H1 (cell line): ENCODE measurements around the gene AK8. TPM values are rescaled to one million over a fixed set of nuclear protein-coding genes. Genes with fewer than 3 reads are reported as not detected.

ENCODE experiments used
- CTCF ChIA-PET: fragments of 300-600 bp; sonication (Branson Sonifier 250); formaldehyde crosslinking; loops from one replicate; lab custom pipeline; 2021; ENCODE audit not compliant: partially characterized antibody; lab: Charles Lee
- POLR2A ChIA-PET: fragments of 300-600 bp; sonication (Branson Sonifier 250); formaldehyde crosslinking; loops from one replicate; lab custom pipeline; 2021; ENCODE audit warnings: inconsistent platforms; ENCODE audit not compliant: partially characterized antibody; lab: Charles Lee
- DNase-seq, 2 experiments: peaks; one replicate each; pipeline versions ENCODE4 v3.0.0 to v3.0.0-alpha.2; 2010 to 2022; ENCODE audit warnings: low spot score in 2 of 2, low read depth in 1 of 2, mixed read lengths in 1 of 2
- FAIRE-seq: peaks from 2 replicates; lab custom pipeline; 2011; peaks lifted over from hg19 to GRCh38; lab: Jason Lieb, UNC
- H2AFZ ChIP-seq: 2 replicates; pipeline ENCODE4 v1.8.1; 2012; ENCODE audit warnings: low read length, inconsistent platforms
- H2AK5ac ChIP-seq: 2 replicates; pipeline ENCODE4 v1.6.1; 2013; ENCODE audit warnings: low read depth, low read length
- H2BK120ac ChIP-seq: replicated peaks from 2 replicates; pipeline ENCODE3; 2013; ENCODE audit warnings: low read depth, low read length, inconsistent platforms
- H2BK12ac ChIP-seq: 2 replicates; pipeline ENCODE4 v1.6.1; 2013; ENCODE audit warnings: low read depth, low read length
- H2BK15ac ChIP-seq: 2 replicates; pipeline ENCODE4 v1.6.1; 2013; ENCODE audit warnings: low read length
- H2BK20ac ChIP-seq: 2 replicates; pipeline ENCODE4 v1.6.1; 2013; ENCODE audit warnings: low read length
- H2BK5ac ChIP-seq: 2 replicates; pipeline ENCODE4 v1.6.1; 2013; ENCODE audit warnings: low read depth, low read length
- H3K14ac ChIP-seq: 2 replicates; pipeline ENCODE4 v1.6.1; 2013; ENCODE audit warnings: inconsistent platforms; ENCODE audit not compliant: insufficient read length
- H3K18ac ChIP-seq: 2 replicates; pipeline ENCODE4 v1.6.1; 2013; ENCODE audit warnings: low read length; ENCODE audit errors: extremely low read depth
- H3K23ac ChIP-seq: 2 replicates; pipeline ENCODE4 v1.6.1; 2013; ENCODE audit warnings: inconsistent platforms; ENCODE audit not compliant: insufficient read length
- H3K23me2 ChIP-seq: 2 replicates; pipeline ENCODE4 v1.6.1; 2013; ENCODE audit warnings: low read depth, low read length
- H3K27ac ChIP-seq: 2 replicates; pipeline ENCODE4 v1.6.1; 2011; ENCODE audit warnings: low read depth, low read length, inconsistent platforms
- H3K27me3 ChIP-seq, 4 experiments: replicated peaks in 1 of 4; 1 replicate in 1 of 4; 2 replicates in 3 of 4; pipeline versions ENCODE4 v1.6.1 to v1.8.1; 2011 to 2013; ENCODE audit warnings: low read length in 3 of 4, mild to moderate bottlenecking in 3 of 4, inconsistent platforms in 2 of 4, mixed read lengths in 2 of 4, moderate library complexity in 1 of 4; ENCODE audit not compliant: control insufficient read depth in 3 of 4, insufficient read depth in 3 of 4; ENCODE audit errors: extremely low read depth in 1 of 4
- H3K36me3 ChIP-seq, 4 experiments: 2 replicates each; pipeline versions ENCODE4 v1.6.1 to v1.8.1; 2011 to 2013; ENCODE audit warnings: mild to moderate bottlenecking in 4 of 4, low read length in 3 of 4, moderate library complexity in 2 of 4, control low read depth in 1 of 4, inconsistent platforms in 1 of 4; ENCODE audit not compliant: insufficient read depth in 4 of 4, control insufficient read depth in 2 of 4
- H3K4ac ChIP-seq: replicated peaks from 2 replicates; pipeline ENCODE3; 2013; ENCODE audit warnings: low read length, low read depth, mixed read lengths, inconsistent platforms; ENCODE audit not compliant: insufficient read length
- H3K4me1 ChIP-seq, 4 experiments: replicated peaks in 1 of 4; 1 replicate in 1 of 4; 2 replicates in 3 of 4; pipeline versions ENCODE4 v1.6.1 to v1.8.1; 2011 to 2013; ENCODE audit warnings: low read length in 3 of 4, inconsistent platforms in 2 of 4, mixed read lengths in 1 of 4; ENCODE audit not compliant: insufficient read depth in 4 of 4, control insufficient read depth in 3 of 4
- H3K4me2 ChIP-seq, 2 experiments: 2 replicates each; pipeline versions ENCODE4 v1.6.1 to v1.8.1; 2011 to 2013; ENCODE audit warnings: low read depth in 2 of 2, low read length in 2 of 2, control low read depth in 1 of 2, inconsistent platforms in 1 of 2, mild to moderate bottlenecking in 1 of 2; ENCODE audit not compliant: insufficient read depth in 1 of 2
- H3K4me3 ChIP-seq, 4 experiments: fragments of 200-600, 300-600 bp in 1 of 4; sonication (generic), shearing (Covaris generic), sonication (Bioruptor Twin) in 1 of 4; 2 replicates each; pipeline versions ENCODE4 v1.5.1 to v1.8.1; 2011 to 2016; ENCODE audit warnings: low read length in 4 of 4, low read depth in 3 of 4, control low read depth in 2 of 4, inconsistent platforms in 2 of 4, mild to moderate bottlenecking in 2 of 4, mixed read lengths in 1 of 4, moderate library complexity in 1 of 4; ENCODE audit not compliant: insufficient read depth in 2 of 4; ENCODE audit errors: extremely low read depth in 1 of 4
- H3K56ac ChIP-seq: replicated peaks from 2 replicates; pipeline ENCODE3; 2013; ENCODE audit warnings: low read depth, mild to moderate bottlenecking, mixed read lengths, low read length, inconsistent platforms; ENCODE audit not compliant: insufficient read length
- H3K79me1 ChIP-seq: 2 replicates; pipeline ENCODE4 v1.6.1; 2013; ENCODE audit warnings: low read depth, low read length, control low read depth
- H3K79me2 ChIP-seq, 2 experiments: 2 replicates each; pipeline versions ENCODE4 v1.6.1 to v1.8.1; 2012 to 2013; ENCODE audit warnings: low read length in 2 of 2, mild to moderate bottlenecking in 2 of 2, inconsistent platforms in 1 of 2; ENCODE audit not compliant: insufficient read depth in 2 of 2, control insufficient read depth in 1 of 2
- H3K9ac ChIP-seq, 4 experiments: replicated peaks in 1 of 4; 1 replicate in 1 of 4; 2 replicates in 3 of 4; pipeline versions ENCODE4 v1.6.1 to v1.8.1; 2011 to 2013; ENCODE audit warnings: low read depth in 3 of 4, low read length in 3 of 4, control low read depth in 2 of 4, mild to moderate bottlenecking in 2 of 4, moderate library complexity in 2 of 4, inconsistent platforms in 1 of 4; ENCODE audit errors: extremely low read depth in 1 of 4
- H3K9me3 ChIP-seq, 2 experiments: 2 replicates each; pipeline versions ENCODE4 v1.6.1 to v1.8.1; 2012 to 2013; ENCODE audit warnings: mild to moderate bottlenecking in 2 of 2, moderate library complexity in 2 of 2, control low read depth in 1 of 2, inconsistent platforms in 1 of 2, low read depth in 1 of 2, low read length in 1 of 2, mixed read lengths in 1 of 2; ENCODE audit not compliant: insufficient read depth in 2 of 2
- H4K20me1 ChIP-seq, 2 experiments: replicated peaks in 1 of 2; 2 replicates each; pipeline versions ENCODE3 to v1.8.1; 2011 to 2013; ENCODE audit warnings: inconsistent platforms in 2 of 2, low read length in 2 of 2, mild to moderate bottlenecking in 1 of 2; ENCODE audit not compliant: insufficient read depth in 2 of 2, control insufficient read depth in 1 of 2
- H4K5ac ChIP-seq: 2 replicates; pipeline ENCODE4 v1.6.1; 2013; ENCODE audit warnings: low read length, low read depth, mixed read lengths, inconsistent platforms; ENCODE audit not compliant: insufficient read length
- H4K8ac ChIP-seq: 2 replicates; pipeline ENCODE4 v1.8.0; 2013; ENCODE audit warnings: mild to moderate bottlenecking, moderate library complexity, low read length, inconsistent platforms; ENCODE audit not compliant: insufficient read depth; ENCODE audit errors: extremely low read depth
- H4K91ac ChIP-seq: replicated peaks from 2 replicates; pipeline ENCODE3; 2013; ENCODE audit warnings: low read length, mixed read lengths, inconsistent platforms; ENCODE audit not compliant: insufficient read length
- KDM1A ChIP-seq: fragments of 200-600, 300-600 bp; sonication (generic); IDR thresholded peaks from 2 replicates; pipeline ENCODE4 v1.7.1; 2016; ENCODE audit warnings: mild to moderate bottlenecking, low read length, borderline replicate concordance
- NANOG ChIP-seq: IDR thresholded peaks from 2 replicates; pipeline ENCODE4 v1.6.1; 2011; ENCODE audit warnings: low read length, low read depth, mild to moderate bottlenecking, inconsistent platforms; ENCODE audit not compliant: insufficient read depth, poor library complexity, severe bottlenecking
- WGBS, 2 experiments: shearing (Covaris generic) in 1 of 2; methylation state at CpG; one replicate each; pipeline versions ENCODE4 v1.1.6 to v1.1.7; 2013 to 2015; ENCODE audit warnings: low lambda C conversion rate in 2 of 2, mixed read lengths in 2 of 2, inconsistent platforms in 1 of 2, low coverage in 1 of 2, missing lambda C conversion rate in 1 of 2; ENCODE audit not compliant: insufficient replicate concordance in 2 of 2, insufficient coverage in 1 of 2, insufficient read length in 1 of 2; ENCODE audit errors: extremely low coverage in 1 of 2, missing lambda C conversion rate in 1 of 2; 5-methylcytosine and 5-hydroxymethylcytosine counted together
- polyA plus RNA-seq, 7 experiments: library from polyadenylated mRNA; depleted of rRNA in 3 of 7; stranded (reverse) in 5 of 7; unstranded in 2 of 7; fragments of >200 nt in 5 of 7; fragments of 200-250 nt in 2 of 7; gene quantifications; 1 replicate in 5 of 7; 2 replicates in 1 of 7; 4 replicates in 1 of 7; pipeline versions ENCODE4 v1.2.1 to v1.2.3, GENCODE V29; 2011 to 2013; ENCODE audit warnings: missing spikeins in 2 of 7, mixed read lengths in 2 of 7
- total RNA-seq: library from RNA; stranded (reverse); fragmentation: NEBNext Ultra II Directional; extraction: Animal tissue kit (Norgen Biotek cat#: 25700); gene quantifications from 2 replicates; pipeline ENCODE4 v1.2.1, GENCODE V29; 2021

The AK8 gene
- total and polyA plus RNA-seq, 2 of the 8 experiments (the other 6 are each of a cell fraction or from before 2014, with no cell fraction given): 0.35 to 0.48 TPM

GRCh38 chr9:132879457-132880323 lies 1.6 kb upstream of the AK8 start:
- Histone ChIP-seq H3K23me2 (peaks cover 7% of the 10 kb centered on the region; the same call in 1 of the 2 replicates), H3K9ac (no peak overlapping the region; a peak in 1 of 7 replicates), H3K56ac (no peak overlapping the region), H4K8ac (no peak overlapping the region; the same call in 1 of the 2 replicates), H2AFZ (0 out of 2 replicates have a peak overlapping the region, but pooled peaks have one; percentile 25), H2BK5ac (no peak overlapping the region), H3K4me1 (peaks cover 0 to 6% (median 0%) of the 10 kb centered on the region in 4 experiments; a peak in 1 of 7 replicates), H3K4me3 (peak overlapping the region in 2 of 4 experiments; percentile 69 to 97; a peak in 1 of 8 replicates), H2BK20ac (no peak overlapping the region), H3K4ac (no peak overlapping the region), H2BK12ac (0 out of 2 replicates have a peak overlapping the region, but pooled peaks have one; percentile 60), H4K20me1 (no peaks in the 10 kb centered on the region), H3K14ac (no peak overlapping the region), H3K4me2 (peak overlapping the region; percentile 69 to 90; a peak in 2 of 4 replicates), H3K23ac (no peak overlapping the region), H3K36me3 (no peaks in the 10 kb centered on the region), H2BK15ac (no peak overlapping the region), H3K18ac (no peak overlapping the region), H2AK5ac (no peak overlapping the region), H3K79me2 (no peaks in the 10 kb centered on the region), H4K5ac (no peak overlapping the region), H3K27ac (no peak overlapping the region), H3K79me1 (no peaks in the 10 kb centered on the region), H4K91ac (no peak overlapping the region), H3K9me3 (no peaks in the 10 kb centered on the region)
- DNase-seq: no peak
- FAIRE-seq: no peak
- ChIA-PET CTCF (interaction anchor here (0.7 to 15.0 kb wide), 7 partner anchors 12 to 74 kb away, joined by 3 to 115 read pairs (median 3); no protein-coding TSS in a partner anchor), POLR2A (interaction anchor here (1.6 to 1.9 kb wide), 2 partner anchors 12 to 65 kb away, joined by 4 to 7 read pairs; partner anchors contain the start of gene TSC1)
- WGBS, 2 experiments: 89% methylated on average over 6 of the region's 6 CpGs; no CpG with 5 or more reads in 1 of the 2 experiments
- TF ChIP-seq KDM1A: 0 out of 2 replicates have a peak, but pooled peaks have one; percentile 41
- TF ChIP-seq NANOG: no peak
- TF ChIP-seq, all 59 proteins: peak for 1
- H2BK120ac ChIP-seq: no peak overlapping the region
- H3K27me3 ChIP-seq: peaks cover 0 to 12% (median 9%) of the 10 kb centered on the region in 4 experiments; a peak in 6 of 7 replicates
